ENCODE results near the gene ADI1. TPM values are rescaled to one million over a fixed set of nuclear protein-coding genes. Genes with fewer than 3 reads are reported as not detected.

ADI1 gene
- total RNA-seq (2021; fragmentation: NEBNext Ultra II Directional; extraction: Animal tissue kit (Norgen Biotek cat#: 25700)) (32.7 and 40.2 TPM in 2 replicates), polyA plus RNA-seq (2011; rRNA removed) (12.2 and 13.7 TPM in 2 replicates), polyA minus RNA-seq (2011; rRNA and poly(A)+ RNA removed) (10.3 and 10.4 TPM in 2 replicates)
- polyA plus RNA-seq (2011; cell fraction: cytosol; rRNA removed), result 19.4 TPM
- 11.4 TPM for polyA plus RNA-seq (2011; cell fraction: nucleus; rRNA removed)
- polyA plus RNA-seq (2012, experiment 1 of 2), result 20.8 to 26.7 TPM (median 24.0 TPM) in 4 replicates
- 30.1 TPM for polyA plus RNA-seq (2012, experiment 2 of 2)
- polyA plus RNA-seq (2013, experiment 1 of 2), result 25.8 TPM
- 25.8 TPM for polyA plus RNA-seq (2013, experiment 2 of 2)
- polyA minus RNA-seq (2011; cell fraction: cytosol; rRNA and poly(A)+ RNA removed), result 8.7 TPM
- 6.1 TPM for polyA minus RNA-seq (2011; cell fraction: nucleus; rRNA and poly(A)+ RNA removed)
- long read RNA-seq, experiment 1, transcript ADI1-201 (4 exons, 2,391 nt), result major isoform, 79 of 128 reads
- long read RNA-seq, experiment 1, partial matches to known transcripts, result 33 of 128 reads
- long read RNA-seq, experiment 1, other reads (novel, unspliced or antisense), result 16 of 128 reads
- long read RNA-seq, experiment 2, partial matches to known transcripts, result 1 of 28 reads
- long read RNA-seq, experiment 2, other reads (novel, unspliced or antisense), result 27 of 28 reads

DNA sequence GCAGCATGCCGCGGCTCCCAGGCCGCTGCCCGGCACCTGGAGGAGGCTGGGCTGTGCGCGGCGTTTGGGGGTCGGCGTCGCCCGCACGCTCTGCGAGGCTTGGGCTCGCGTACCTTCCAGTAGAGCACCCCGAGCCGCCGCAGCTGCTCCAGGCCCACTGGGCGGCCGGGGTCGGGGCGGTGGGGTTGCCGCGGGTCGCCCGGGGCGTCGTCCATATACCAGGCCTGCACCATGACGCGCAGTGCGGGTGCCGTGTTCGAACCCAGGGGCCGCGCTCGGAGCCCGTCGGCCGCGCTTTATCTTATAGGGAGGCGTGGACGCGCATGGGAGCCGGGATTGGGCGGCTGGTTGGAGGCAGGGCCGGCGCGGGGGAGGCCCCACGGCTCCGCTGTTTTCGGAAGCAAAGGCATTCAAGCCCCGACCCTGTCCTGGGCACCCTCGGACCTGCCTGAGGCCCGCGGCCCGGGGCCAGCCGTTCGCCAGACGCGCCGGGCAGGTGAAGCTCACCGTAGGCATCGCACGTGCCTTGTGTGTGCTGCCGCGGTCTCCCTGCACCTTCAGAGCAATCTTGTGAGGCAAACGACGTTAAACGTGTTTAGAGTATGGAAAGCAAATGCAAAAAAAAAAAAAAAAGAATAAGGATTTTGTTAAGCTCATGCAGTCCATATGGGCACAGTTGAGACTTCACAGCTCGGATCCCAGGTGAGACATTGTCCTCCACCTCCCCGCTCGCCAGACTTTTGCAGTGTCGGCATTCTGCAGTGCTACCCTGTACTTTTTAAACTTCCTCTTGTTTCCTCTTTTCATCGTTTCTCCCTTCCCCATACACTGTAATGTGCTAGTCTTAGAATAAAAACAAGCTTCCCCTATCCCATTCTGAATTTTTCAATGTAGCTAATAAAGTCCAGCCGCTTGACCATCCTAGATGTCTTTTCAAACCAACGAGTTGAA is at the start of gene ADI1:
ADI1 (minus strand) TSS at position 277 of the 951 bp plus-strand sequence; CDS start at position 233, 44 bp downstream.
- 8% methylated on average over 64 of the region's 76 CpGs; no CpG with 5 or more reads in 1 of the 2 experiments for WGBS, 2 experiments (ENCODE audit: extremely low coverage in 1 of 2, insufficient coverage in 1 of 2, insufficient read length in 1 of 2, insufficient replicate concordance in 2 of 2, low coverage in 1 of 2, low lambda C conversion rate in 2 of 2, missing lambda C conversion rate in 1 of 2)
- Histone ChIP-seq H3K23me2 (ENCODE audit: low read depth, low read length) (peaks cover 9% of the 10 kb centered on the region), H2BK15ac (ENCODE audit: low read length) (no peak within 1 kb of the TSS), H2BK5ac (ENCODE audit: low read depth, low read length) (peak within 1 kb of the TSS; percentile 94), H3K36me3 (ENCODE audit: control insufficient read depth in 2 of 4, insufficient read depth in 4 of 4, low read length in 3 of 4) (peaks cover 0 to 4% (median 0%) of the 10 kb centered on the region in 4 experiments; a peak in 1 of 8 replicates), H3K9ac (replicated peaks in 1 of 4; ENCODE audit: extremely low read depth in 1 of 4, low read depth in 3 of 4, low read length in 3 of 4) (peak within 1 kb of the TSS; percentile 77 to 84 (median 78)), H2AFZ (ENCODE audit: low read length) (no peak within 1 kb of the TSS), H3K79me1 (ENCODE audit: low read depth, low read length) (no peaks in the 10 kb centered on the region; the same call in 1 of the 2 replicates), H4K5ac (ENCODE audit: insufficient read length, low read depth, low read length) (peak within 1 kb of the TSS; percentile 94), H3K79me2 (ENCODE audit: control insufficient read depth in 1 of 2, insufficient read depth in 2 of 2, low read length in 2 of 2) (peaks cover 0 to 11% of the 10 kb centered on the region in 2 experiments; a peak in 1 of 4 replicates), H2BK120ac (replicated peaks; ENCODE audit: low read depth, low read length) (peak within 1 kb of the TSS; percentile 41), H2AK5ac (ENCODE audit: low read depth, low read length) (0 out of 2 replicates have a peak within 1 kb of the TSS, but pooled peaks have one; percentile 53), H3K4me3 (ENCODE audit: extremely low read depth in 1 of 4, insufficient read depth in 2 of 4, low read depth in 3 of 4, low read length in 4 of 4) (peak within 1 kb of the TSS; percentile 54 to 78 (median 70)), H4K91ac (replicated peaks; ENCODE audit: insufficient read length, low read length) (peak within 1 kb of the TSS; percentile 79), H2BK12ac (ENCODE audit: low read depth, low read length) (0 out of 2 replicates have a peak within 1 kb of the TSS, but pooled peaks have one; percentile 43), H2BK20ac (ENCODE audit: low read length) (no peak within 1 kb of the TSS), H4K8ac (ENCODE audit: extremely low read depth, insufficient read depth, low read length) (peak within 1 kb of the TSS; percentile 96; the same call in 1 of the 2 replicates), H3K4ac (replicated peaks; ENCODE audit: insufficient read length, low read depth, low read length) (peak within 1 kb of the TSS; percentile 89), H3K4me1 (replicated peaks in 1 of 4; ENCODE audit: control insufficient read depth in 3 of 4, insufficient read depth in 4 of 4, low read length in 3 of 4) (peaks cover 0 to 3% (median 1%) of the 10 kb centered on the region in 4 experiments; a peak in 3 of 7 replicates), H3K18ac (ENCODE audit: extremely low read depth, low read length) (peak within 1 kb of the TSS; percentile 95), H3K27me3 (replicated peaks in 1 of 4; ENCODE audit: control insufficient read depth in 3 of 4, extremely low read depth in 1 of 4, insufficient read depth in 3 of 4, low read length in 3 of 4) (no peaks in the 10 kb centered on the region), H3K9me3 (ENCODE audit: insufficient read depth in 2 of 2, low read depth in 1 of 2, low read length in 1 of 2) (no peaks in the 10 kb centered on the region), H3K4me2 (ENCODE audit: insufficient read depth in 1 of 2, low read depth in 2 of 2, low read length in 2 of 2) (peak within 1 kb of the TSS; percentile 72 to 82), H4K20me1 (replicated peaks in 1 of 2; ENCODE audit: control insufficient read depth in 1 of 2, insufficient read depth in 2 of 2, low read length in 2 of 2) (no peaks in the 10 kb centered on the region), H3K23ac (ENCODE audit: insufficient read length) (no peak within 1 kb of the TSS), H3K56ac (replicated peaks; ENCODE audit: insufficient read length, low read depth, low read length) (peak within 1 kb of the TSS; percentile 83), H3K27ac (ENCODE audit: low read depth, low read length) (peak within 1 kb of the TSS; percentile 86), H3K14ac (ENCODE audit: insufficient read length) (no peak within 1 kb of the TSS)
- ChIA-PET POLR2A (ENCODE audit: partially characterized antibody) (interaction anchor here (0.6 to 3.2 kb wide), 15 partner anchors 9 to 140 kb away, joined by 3 to 17 read pairs (median 3); partner anchors contain the start of gene RNASEH1), CTCF (ENCODE audit: partially characterized antibody) (interaction anchor here (0.5 to 1.5 kb wide), 2 partner anchors 33 to 56 kb away, joined by 3 to 6 read pairs; no protein-coding TSS in a partner anchor)
- FAIRE-seq (no peak), DNase-seq (ENCODE audit: low read depth in 1 of 2, low spot score in 2 of 2) (peak; percentile 43 to 89)
- TF ChIP-seq SP4 (IDR thresholded peaks at IDR 0.05; ENCODE audit: low read length) (peak; percentile 95; the same call in 1 of the 2 replicates), JUND (IDR thresholded peaks at IDR 0.05; ENCODE audit: low read length) (no peak), CREB1 (IDR thresholded peaks at IDR 0.05) (0 out of 2 replicates have a peak, but pooled peaks have one; percentile 53), ZNF274 (IDR thresholded peaks at IDR 0.05; ENCODE audit: borderline replicate concordance, extremely low read depth, low read length) (no peak), TCF12 (IDR thresholded peaks at IDR 0.05; ENCODE audit: low read depth, low read length) (no peak), EZH2 (IDR thresholded peaks at IDR 0.05; ENCODE audit: low read depth, low read length, severe bottlenecking) (no peak), CEBPB (IDR thresholded peaks at IDR 0.05; ENCODE audit: low read depth, low read length) (no peak), TAF1 (IDR thresholded peaks at IDR 0.05; ENCODE audit: low read depth, low read length) (peak; percentile 83)

Data from H1 (cell line).